DMS79 treated with DMSO at 0.1 percent for 48 hours (cell line): ENCODE results near the gene ABCA9.
"Not testable (repeated sequence)": the region's sequence is repeated elsewhere in the genome, so short reads cannot be mapped to it uniquely, and the experiment has no call there.

ENCODE experiments used
- DNase-seq: peaks from one replicate; lab custom pipeline; 2025; lab: John Stamatoyannopoulos, UW

ABCA9 gene, protein sequence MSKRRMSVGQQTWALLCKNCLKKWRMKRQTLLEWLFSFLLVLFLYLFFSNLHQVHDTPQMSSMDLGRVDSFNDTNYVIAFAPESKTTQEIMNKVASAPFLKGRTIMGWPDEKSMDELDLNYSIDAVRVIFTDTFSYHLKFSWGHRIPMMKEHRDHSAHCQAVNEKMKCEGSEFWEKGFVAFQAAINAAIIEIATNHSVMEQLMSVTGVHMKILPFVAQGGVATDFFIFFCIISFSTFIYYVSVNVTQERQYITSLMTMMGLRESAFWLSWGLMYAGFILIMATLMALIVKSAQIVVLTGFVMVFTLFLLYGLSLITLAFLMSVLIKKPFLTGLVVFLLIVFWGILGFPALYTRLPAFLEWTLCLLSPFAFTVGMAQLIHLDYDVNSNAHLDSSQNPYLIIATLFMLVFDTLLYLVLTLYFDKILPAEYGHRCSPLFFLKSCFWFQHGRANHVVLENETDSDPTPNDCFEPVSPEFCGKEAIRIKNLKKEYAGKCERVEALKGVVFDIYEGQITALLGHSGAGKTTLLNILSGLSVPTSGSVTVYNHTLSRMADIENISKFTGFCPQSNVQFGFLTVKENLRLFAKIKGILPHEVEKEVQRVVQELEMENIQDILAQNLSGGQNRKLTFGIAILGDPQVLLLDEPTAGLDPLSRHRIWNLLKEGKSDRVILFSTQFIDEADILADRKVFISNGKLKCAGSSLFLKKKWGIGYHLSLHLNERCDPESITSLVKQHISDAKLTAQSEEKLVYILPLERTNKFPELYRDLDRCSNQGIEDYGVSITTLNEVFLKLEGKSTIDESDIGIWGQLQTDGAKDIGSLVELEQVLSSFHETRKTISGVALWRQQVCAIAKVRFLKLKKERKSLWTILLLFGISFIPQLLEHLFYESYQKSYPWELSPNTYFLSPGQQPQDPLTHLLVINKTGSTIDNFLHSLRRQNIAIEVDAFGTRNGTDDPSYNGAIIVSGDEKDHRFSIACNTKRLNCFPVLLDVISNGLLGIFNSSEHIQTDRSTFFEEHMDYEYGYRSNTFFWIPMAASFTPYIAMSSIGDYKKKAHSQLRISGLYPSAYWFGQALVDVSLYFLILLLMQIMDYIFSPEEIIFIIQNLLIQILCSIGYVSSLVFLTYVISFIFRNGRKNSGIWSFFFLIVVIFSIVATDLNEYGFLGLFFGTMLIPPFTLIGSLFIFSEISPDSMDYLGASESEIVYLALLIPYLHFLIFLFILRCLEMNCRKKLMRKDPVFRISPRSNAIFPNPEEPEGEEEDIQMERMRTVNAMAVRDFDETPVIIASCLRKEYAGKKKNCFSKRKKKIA (N-terminal part only)

GRCh38 chr17:69060822-69061221 is at the start of gene ABCA9:
Gene ABCA9, minus strand, starts transcription at chr17:69060927. Its CDS starts 9,801 bp downstream, at chr17:69051126.
- no peak for DNase-seq

GRCh38 chr17:69105907-69106730 is 45.4 kb upstream of the ABCA9 start:
- no peak for DNase-seq

- DNase-seq = no peak
Measured at GRCh38 chr17:69103557-69104233, 43.0 kb upstream of the ABCA9 start.

GRCh38 chr17:69098625-69099024 is 37.9 kb upstream of the ABCA9 start:
- no peak for DNase-seq

DNA sequence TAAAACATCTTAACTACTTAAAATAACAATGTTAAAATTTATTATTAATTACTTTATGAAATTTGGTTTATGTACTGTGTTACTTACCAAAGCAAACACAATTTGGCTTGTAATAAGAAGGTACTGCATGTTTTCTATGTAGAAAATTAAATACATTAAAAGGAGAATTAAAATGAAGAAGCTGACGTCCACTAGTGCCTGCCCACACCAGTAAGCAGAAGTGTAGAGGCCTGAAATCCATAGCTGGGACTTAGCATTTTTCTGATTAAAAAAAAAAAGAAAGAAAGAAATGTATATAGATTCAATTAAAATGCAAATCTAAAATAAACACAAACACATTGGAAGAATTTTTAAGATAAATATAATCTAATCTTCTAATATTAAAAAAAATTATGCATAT is 35.8 kb upstream of the ABCA9 start:
- DNase-seq = no peak

DNA sequence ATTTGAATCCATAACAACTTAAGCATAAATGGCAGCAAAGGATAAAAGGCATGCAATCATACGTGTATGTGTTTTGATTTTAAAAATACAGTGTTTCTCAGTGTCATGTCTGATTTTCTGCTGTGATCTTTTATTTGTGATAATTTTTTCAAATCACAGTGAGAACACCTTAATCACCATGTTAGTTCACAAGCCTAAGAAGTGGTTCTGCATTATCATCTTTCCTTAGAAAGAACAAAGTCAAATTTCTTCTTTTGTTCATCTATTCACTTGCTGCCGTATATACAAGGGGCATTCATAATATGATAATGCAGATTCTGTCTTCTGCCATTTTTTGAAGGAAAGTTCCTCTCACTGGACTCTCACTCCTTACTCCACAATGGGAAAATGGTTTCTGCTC is 33.3 kb upstream of the ABCA9 start:
- no peak for DNase-seq

DNA sequence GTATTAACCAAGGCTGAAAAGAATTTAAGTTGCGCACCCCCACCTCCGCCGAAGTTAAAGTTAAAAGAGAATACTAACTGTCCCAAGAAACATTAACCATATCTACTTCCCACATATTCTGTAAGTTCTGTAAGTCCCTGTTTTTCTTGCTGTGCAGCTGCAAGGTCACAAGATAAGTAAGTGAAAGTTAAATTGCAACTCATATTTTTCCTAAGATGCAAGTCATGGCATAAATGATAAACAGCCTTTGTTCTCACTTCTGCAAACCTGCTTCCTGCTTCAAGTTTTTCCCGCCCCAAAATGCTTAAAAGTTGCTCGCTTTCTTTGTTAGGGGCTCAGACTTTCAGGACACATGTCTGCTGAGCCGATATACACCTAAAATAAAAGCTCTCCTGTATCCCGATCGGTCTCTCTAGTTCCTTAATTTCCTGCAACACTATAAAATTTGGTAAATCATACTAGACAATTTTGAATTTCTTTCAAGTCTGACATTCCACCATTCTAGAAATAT is 32.6 kb upstream of the ABCA9 start:
- no peak for DNase-seq

- DNase-seq = no peak
Measured at GRCh38 chr17:69090365-69090764, 29.6 kb upstream of the ABCA9 start.

GRCh38 chr17:69088643-69089200 is 28.0 kb upstream of the ABCA9 start:
- no peak for DNase-seq

- no peak for DNase-seq
Measured at GRCh38 chr17:69086641-69087040, 25.9 kb upstream of the ABCA9 start.

DNA sequence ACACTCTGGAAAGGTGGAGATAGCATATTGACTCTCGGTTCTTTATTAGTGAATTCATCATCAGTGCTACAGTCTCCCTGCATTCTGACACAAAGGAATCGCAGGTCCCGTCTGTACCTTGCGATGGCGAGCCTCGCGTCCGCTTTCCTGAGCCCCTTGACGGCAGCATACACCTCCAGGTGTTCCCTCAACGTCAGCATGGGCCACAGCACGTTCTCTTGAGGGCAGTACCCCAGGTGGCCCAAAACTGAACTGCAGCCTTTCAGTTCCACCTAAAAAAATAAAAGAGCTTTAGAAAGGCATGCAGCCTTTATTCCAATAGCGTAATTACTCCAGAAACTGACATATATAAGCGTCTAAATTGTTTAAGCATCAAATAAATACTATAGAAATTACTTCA is 24.2 kb upstream of the ABCA9 start:
- DNase-seq = no peak

- no peak for DNase-seq
Measured at GRCh38 chr17:69082696-69083095, 22.0 kb upstream of the ABCA9 start.

- DNase-seq = no peak
Measured at GRCh38 chr17:69078864-69079263, 18.1 kb upstream of the ABCA9 start.

DNA sequence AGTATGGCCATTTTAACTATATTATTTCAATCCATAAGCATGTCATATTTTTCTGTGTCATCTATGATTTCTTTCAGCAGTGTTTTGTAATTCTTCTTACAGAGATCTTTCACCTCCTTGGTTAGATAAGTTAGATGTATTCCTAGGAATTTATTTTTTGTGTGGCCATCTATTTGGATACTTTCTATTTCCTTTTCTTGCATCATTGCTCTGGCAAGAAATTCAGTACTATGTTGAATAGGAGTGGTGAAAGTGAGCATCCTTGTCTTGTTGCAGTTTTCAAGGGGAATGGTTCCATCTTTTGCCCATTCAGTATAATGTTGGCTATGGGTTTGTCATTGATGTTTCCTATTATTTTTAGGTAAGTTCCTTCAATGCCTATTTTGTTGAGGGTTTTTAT is 15.1 kb upstream of the ABCA9 start:
- no peak for DNase-seq

- not testable (repeated sequence) for DNase-seq
Measured at GRCh38 chr17:69073392-69073791, 12.7 kb upstream of the ABCA9 start.

DNA sequence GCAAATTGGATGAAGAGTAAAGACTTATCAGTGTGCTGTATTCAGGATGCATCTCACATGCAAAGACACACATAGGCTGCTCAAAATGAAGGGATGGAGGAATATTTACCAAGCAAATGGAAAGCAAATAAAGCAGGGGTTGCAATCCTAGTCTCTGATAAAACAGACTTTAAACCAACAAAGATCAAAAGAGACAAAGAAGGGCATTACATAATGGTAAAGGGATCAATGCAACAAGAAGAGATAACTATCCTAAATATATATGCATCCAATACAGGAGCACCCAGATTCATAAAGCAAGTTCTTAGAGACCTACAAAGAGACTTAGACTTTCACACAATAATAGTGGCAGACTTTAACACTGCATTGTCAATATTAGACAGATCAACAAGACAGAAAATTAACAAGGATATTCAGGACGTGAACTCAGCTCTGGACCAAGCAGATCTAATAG is 12.1 kb upstream of the ABCA9 start:
- not testable (repeated sequence) for DNase-seq

DNA sequence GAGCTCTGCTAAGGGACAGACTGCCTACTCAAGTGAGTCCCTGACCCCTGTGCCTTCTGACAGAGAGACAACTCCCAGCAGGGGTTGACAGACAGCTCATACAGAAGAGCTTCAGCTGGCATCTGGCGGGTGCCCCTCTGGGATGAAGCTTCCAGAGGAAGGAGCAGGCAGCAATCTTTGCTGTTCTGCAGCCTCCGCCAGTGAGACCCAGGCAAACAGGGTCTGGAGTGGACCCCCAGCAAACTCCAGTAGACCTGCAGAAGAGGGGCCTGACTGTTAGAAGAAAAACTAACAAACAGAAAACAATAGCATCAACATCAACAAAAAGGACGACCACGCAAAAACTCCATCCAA is 10.5 kb upstream of the ABCA9 start:
- not testable (repeated sequence) for DNase-seq

DNA sequence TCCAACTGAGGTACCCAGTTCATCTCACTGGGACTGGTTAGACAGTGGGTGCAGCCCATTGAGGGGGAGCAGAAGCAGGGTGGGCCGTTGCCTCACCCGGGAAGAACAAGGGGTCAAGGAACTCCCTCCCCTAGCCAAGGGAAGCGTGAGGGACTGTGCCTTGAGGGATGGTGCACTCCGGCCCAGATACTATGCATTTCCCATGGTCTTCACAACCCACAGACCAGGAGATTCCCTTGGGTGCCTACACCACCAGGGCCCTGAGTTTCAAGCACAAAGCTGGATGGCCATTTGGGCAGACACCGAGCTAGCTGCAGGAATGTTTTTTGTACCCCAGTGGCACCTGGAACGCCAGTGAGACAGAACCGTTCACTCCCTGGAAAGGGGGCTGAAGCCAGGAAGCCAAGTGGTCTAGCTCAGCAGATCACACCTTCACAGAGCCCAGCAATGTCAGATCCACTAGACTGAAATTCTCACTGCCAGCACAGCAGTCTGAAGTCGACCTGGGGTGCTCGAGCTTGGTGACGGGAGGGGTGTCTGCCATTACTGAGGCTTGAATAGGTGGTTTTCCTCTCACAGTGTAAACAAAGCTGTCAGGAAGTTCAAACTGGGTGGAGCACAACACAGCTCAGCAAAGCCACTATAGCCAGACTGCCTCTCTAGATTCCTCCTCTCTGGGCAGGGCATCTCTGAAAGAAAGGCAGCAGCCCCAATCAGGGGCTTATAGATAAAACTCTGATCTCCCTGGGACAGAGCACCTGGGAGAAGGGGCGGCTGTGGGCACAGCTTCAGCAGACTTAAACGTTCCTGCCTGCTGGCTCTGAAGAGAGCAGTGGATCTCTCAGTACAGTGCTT is 9.9 kb upstream of the ABCA9 start:
- not testable (repeated sequence) for DNase-seq

- no peak for DNase-seq
Measured at GRCh38 chr17:69069226-69069750, 8.6 kb upstream of the ABCA9 start.
